Suprapubic skin (tissue), 4 donors: ENCODE results near the gene ASS1.

Source experiments
- CTCF ChIP-seq, 2 donors: fragments of 200-600 bp in 1 of 2; fragments of 450-650 bp in 1 of 2; sonication (generic) in 1 of 2; IDR thresholded peaks; one replicate each; pipeline ENCODE4 v1.5.1; 2016 to 2019; ENCODE audit warnings: antibody characterized with exemption in 2 of 2, mild to moderate bottlenecking in 1 of 2, moderate library complexity in 1 of 2
- EP300 ChIP-seq: sonication (generic); formaldehyde crosslinking; IDR thresholded peaks from one replicate; pipeline ENCODE4 v1.6.1; 2017; ENCODE audit warnings: antibody characterized with exemption
- POLR2A ChIP-seq, 2 donors: fragments of 450-650 bp; IDR thresholded peaks; one replicate each; pipeline ENCODE4 v1.6.1; 2017; ENCODE audit warnings: antibody characterized with exemption in 2 of 2, mild to moderate bottlenecking in 2 of 2, moderate library complexity in 2 of 2
- POLR2AphosphoS5 ChIP-seq, 3 donors: sonication (generic); formaldehyde crosslinking; IDR thresholded peaks; one replicate each; pipeline ENCODE4 v1.6.1; 2017; ENCODE audit warnings: antibody characterized with exemption in 3 of 3

GRCh38 chr9:130445268-130445983 lies 665 bp downstream of the ASS1 start:
- TF ChIP-seq POLR2AphosphoS5 (IDR thresholded peaks at IDR 0.05) (peak in 1 of 3 donors; percentile 11), POLR2A (IDR thresholded peaks at IDR 0.05) (no peak), CTCF (IDR thresholded peaks at IDR 0.05) (no peak), EP300 (no peak)
